Gastroesophageal sphincter (tissue), 3 donors: ENCODE measurements around the gene PLEKHG5.

Source experiments
- CTCF ChIP-seq, 4 experiments: fragments of 200-600 bp in 2 of 4; fragments of 450-650 bp in 2 of 4; sonication (generic) in 1 of 4; IDR thresholded peaks; one replicate each; pipeline ENCODE4 v1.5.1; 2017 to 2019; ENCODE audit warnings: antibody characterized with exemption in 4 of 4, mild to moderate bottlenecking in 2 of 4, moderate library complexity in 2 of 4
- POLR2AphosphoS5 ChIP-seq: sonication (generic); formaldehyde crosslinking; IDR thresholded peaks from one replicate; pipeline ENCODE4 v1.6.1; 2017; ENCODE audit warnings: antibody characterized with exemption

- TF ChIP-seq CTCF (IDR thresholded peaks at IDR 0.05) (no peak), POLR2AphosphoS5 (no peak)
Measured at GRCh38 chr1:6473974-6474814, 17.3 kb downstream of the PLEKHG5 start.
